ENCODE data around the gene ID4.

DNA sequence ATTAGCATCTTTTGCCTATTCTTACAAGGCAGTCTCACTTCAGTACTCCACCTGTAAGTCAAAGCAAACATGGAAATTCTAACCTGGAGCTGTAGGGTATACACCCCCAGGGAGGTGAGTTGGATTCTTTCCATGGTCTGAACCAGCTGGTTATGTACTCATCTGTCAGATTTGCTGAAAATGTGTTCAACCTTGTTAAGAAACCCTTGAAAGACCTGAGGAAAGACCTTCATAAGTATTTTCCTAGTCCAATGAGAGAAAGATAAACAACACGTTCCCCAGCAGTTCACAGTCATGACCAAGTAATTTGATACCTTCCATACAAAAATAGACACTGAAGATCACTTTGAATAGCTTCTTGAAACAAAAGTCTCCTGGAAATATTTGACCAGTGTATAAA is 42.5 kb downstream of the ID4 start:
- TF ChIP-seq, protein P1, sequence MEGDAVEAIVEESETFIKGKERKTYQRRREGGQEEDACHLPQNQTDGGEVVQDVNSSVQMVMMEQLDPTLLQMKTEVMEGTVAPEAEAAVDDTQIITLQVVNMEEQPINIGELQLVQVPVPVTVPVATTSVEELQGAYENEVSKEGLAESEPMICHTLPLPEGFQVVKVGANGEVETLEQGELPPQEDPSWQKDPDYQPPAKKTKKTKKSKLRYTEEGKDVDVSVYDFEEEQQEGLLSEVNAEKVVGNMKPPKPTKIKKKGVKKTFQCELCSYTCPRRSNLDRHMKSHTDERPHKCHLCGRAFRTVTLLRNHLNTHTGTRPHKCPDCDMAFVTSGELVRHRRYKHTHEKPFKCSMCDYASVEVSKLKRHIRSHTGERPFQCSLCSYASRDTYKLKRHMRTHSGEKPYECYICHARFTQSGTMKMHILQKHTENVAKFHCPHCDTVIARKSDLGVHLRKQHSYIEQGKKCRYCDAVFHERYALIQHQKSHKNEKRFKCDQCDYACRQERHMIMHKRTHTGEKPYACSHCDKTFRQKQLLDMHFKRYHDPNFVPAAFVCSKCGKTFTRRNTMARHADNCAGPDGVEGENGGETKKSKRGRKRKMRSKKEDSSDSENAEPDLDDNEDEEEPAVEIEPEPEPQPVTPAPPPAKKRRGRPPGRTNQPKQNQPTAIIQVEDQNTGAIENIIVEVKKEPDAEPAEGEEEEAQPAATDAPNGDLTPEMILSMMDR (conservative IDR thresholded peaks at IDR 0.05 in 1 of 2, IDR thresholded peaks at IDR 0.05 in 1 of 2; ENCODE audit: extremely low read depth in 1 of 2, insufficient read depth in 1 of 2, low read depth in 1 of 2, low read length in 2 of 2): no peak
- TF ChIP-seq EZH2 (IDR thresholded peaks at IDR 0.05; ENCODE audit: borderline replicate concordance, low read length): no peak

All from mammary epithelial cell (primary cell).